GM10266 (cell line): Measurements from ENCODE around the gene ZNF282.

Source experiments
- DNase-seq: peaks from one replicate; pipeline ENCODE4 v3.0.0; 2012; ENCODE audit errors: extremely low spot score
- CTCF ChIP-seq: IDR thresholded peaks from 2 replicates; pipeline ENCODE4 v1.5.1; 2012; ENCODE audit warnings: mild to moderate bottlenecking, low read depth; ENCODE audit not compliant: control insufficient read depth, insufficient read depth; ENCODE audit errors: missing control alignments

Gene ZNF282

GRCh38 chr7:149195180-149196150 is at the start of gene ZNF282:
TSS of gene ZNF282 (plus strand) at chr7:149195546. CDS start at chr7:149195590, 44 bp downstream.
- peak; percentile 65 for TF ChIP-seq CTCF
- peak; percentile 96 for DNase-seq

GRCh38 chr7:149147072-149147751 is 48.1 kb upstream of the ZNF282 start, which contains the start of gene ZNF398:
TSS of gene ZNF398 (plus strand) at chr7:149147453. CDS start at chr7:149147743, 290 bp downstream.
- peak; percentile 73 for TF ChIP-seq CTCF
- DNase-seq, result peak; percentile 95

GRCh38 chr7:149147752-149148653 is 47.3 kb upstream of the ZNF282 start:
- DNase-seq, result peak; percentile 67
- no peak for TF ChIP-seq CTCF

GRCh38 chr7:149150981-149151380 is 44.4 kb upstream of the ZNF282 start:
- no peak for TF ChIP-seq CTCF
- DNase-seq, result no peak

GRCh38 chr7:149153346-149153745 is 42.0 kb upstream of the ZNF282 start:
- TF ChIP-seq CTCF, result no peak
- DNase-seq, result no peak

- no peak for DNase-seq
- no peak for TF ChIP-seq CTCF
These were observed 41.3 kb upstream of the ZNF282 start for GRCh38 chr7:149154056-149154455.
